ENCODE results near the gene SLC39A7. TPM values are rescaled to one million over a fixed set of nuclear protein-coding genes. Genes with fewer than 3 reads are reported as not detected.

Gene SLC39A7
- total and polyA plus RNA-seq, 2 of the 13 experiments (the other 11 are each of a cell fraction or from before 2014, with no cell fraction given) = 142 to 229 TPM

DNA sequence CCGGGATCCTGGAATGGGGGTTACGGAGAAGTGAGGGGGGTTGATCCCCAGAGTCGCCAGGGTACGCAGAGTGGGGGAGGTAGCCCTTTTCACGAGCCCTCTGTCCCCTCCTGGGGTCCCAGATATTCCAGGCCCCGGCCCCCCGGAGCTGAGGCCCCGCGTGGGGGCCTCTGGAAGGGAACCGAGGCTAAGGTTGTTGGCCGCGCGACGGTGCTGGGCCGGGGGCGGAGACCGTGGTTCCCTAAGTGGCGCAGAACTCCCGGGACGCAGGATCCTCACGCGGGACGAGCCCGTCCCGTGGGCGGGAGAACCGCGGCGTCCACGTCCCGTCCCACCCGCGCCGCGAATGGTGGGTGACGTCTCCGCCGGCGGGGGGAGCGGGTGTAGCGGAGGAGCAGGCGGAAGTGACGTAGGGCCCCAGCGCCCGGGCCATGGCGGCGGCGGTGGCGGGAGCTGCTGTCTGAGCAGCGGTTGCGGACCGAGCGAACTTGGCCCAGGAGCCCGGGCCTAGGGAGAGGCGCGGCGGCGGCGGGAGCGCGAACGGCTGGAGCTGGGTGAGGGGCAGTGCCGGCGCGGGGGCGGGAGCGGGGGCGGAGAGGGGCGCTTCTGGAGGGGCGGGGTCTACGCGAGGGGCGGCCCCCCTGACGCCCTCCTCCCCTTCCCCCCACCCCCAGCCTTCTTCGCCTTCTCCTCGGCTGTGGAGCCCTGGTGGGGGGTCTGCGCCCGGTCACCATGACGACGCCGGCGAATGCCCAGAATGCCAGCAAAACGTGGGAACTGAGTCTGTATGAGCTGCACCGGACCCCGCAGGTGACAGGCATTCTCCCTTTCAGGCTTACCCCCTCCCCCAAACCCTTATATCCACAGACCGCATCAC, 7.7 kb downstream of the SLC39A7 start, which contains the start of gene RING1 (continued):
- no peak for TF ChIP-seq SETDB1 (CRISPR knock-in tag; IDR thresholded peaks at IDR 0.05; ENCODE audit: borderline replicate concordance)
- TF ChIP-seq, protein P1, sequence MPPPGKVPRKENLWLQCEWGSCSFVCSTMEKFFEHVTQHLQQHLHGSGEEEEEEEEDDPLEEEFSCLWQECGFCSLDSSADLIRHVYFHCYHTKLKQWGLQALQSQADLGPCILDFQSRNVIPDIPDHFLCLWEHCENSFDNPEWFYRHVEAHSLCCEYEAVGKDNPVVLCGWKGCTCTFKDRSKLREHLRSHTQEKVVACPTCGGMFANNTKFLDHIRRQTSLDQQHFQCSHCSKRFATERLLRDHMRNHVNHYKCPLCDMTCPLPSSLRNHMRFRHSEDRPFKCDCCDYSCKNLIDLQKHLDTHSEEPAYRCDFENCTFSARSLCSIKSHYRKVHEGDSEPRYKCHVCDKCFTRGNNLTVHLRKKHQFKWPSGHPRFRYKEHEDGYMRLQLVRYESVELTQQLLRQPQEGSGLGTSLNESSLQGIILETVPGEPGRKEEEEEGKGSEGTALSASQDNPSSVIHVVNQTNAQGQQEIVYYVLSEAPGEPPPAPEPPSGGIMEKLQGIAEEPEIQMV (CRISPR knock-in tag; IDR thresholded peaks at IDR 0.05; ENCODE audit: low read depth) = peak; percentile 71; the same call in 1 of the 2 replicates
- TF ChIP-seq, protein P2, sequence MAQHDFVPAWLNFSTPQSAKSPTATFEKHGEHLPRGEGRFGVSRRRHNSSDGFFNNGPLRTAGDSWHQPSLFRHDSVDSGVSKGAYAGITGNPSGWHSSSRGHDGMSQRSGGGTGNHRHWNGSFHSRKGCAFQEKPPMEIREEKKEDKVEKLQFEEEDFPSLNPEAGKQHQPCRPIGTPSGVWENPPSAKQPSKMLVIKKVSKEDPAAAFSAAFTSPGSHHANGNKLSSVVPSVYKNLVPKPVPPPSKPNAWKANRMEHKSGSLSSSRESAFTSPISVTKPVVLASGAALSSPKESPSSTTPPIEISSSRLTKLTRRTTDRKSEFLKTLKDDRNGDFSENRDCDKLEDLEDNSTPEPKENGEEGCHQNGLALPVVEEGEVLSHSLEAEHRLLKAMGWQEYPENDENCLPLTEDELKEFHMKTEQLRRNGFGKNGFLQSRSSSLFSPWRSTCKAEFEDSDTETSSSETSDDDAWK (CRISPR knock-in tag; IDR thresholded peaks at IDR 0.05) = no peak
- TF ChIP-seq MXD4 (CRISPR knock-in tag; IDR thresholded peaks at IDR 0.05) = peak; percentile 34; the same call in 1 of the 2 replicates
- no peak for TF ChIP-seq ZNF530 (CRISPR knock-in tag; IDR thresholded peaks at IDR 0.05; ENCODE audit: low read depth)
- TF ChIP-seq NFKB2 (CRISPR knock-in tag; IDR thresholded peaks at IDR 0.05; ENCODE audit: borderline replicate concordance) = peak; percentile 65; the same call in 1 of the 2 replicates
- peak; percentile 91 for TF ChIP-seq KMT2B (CRISPR knock-in tag; IDR thresholded peaks at IDR 0.05)
- TF ChIP-seq, protein P3, sequence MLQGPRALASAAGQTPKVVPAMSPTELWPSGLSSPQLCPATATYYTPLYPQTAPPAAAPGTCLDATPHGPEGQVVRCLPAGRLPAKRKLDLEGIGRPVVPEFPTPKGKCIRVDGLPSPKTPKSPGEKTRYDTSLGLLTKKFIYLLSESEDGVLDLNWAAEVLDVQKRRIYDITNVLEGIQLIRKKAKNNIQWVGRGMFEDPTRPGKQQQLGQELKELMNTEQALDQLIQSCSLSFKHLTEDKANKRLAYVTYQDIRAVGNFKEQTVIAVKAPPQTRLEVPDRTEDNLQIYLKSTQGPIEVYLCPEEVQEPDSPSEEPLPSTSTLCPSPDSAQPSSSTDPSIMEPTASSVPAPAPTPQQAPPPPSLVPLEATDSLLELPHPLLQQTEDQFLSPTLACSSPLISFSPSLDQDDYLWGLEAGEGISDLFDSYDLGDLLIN (CRISPR knock-in tag; IDR thresholded peaks at IDR 0.05; ENCODE audit: borderline replicate concordance) = peak; percentile 63; the same call in 1 of the 2 replicates
- TF ChIP-seq KAT2B (IDR thresholded peaks at IDR 0.05; ENCODE audit: borderline replicate concordance, low read depth, low read length) = no peak
- peak; percentile 77 for TF ChIP-seq ZNF883 (CRISPR knock-in tag; IDR thresholded peaks at IDR 0.05; ENCODE audit: not compliant biosample characterization)
- TF ChIP-seq IRF2 (CRISPR knock-in tag; IDR thresholded peaks at IDR 0.05) = peak; percentile 81; the same call in 1 of the 2 replicates
- TF ChIP-seq ZMAT3 (CRISPR knock-in tag; conservative IDR thresholded peaks at IDR 0.05) = 0 out of 2 replicates have a peak, but pooled peaks have one; percentile 47
- TF ChIP-seq SP1 (IDR thresholded peaks at IDR 0.05) = no peak
- peak; percentile 64; the same call in 1 of the 2 replicates for TF ChIP-seq SP1 (CRISPR knock-in tag; IDR thresholded peaks at IDR 0.05)
- TF ChIP-seq, protein P4, sequence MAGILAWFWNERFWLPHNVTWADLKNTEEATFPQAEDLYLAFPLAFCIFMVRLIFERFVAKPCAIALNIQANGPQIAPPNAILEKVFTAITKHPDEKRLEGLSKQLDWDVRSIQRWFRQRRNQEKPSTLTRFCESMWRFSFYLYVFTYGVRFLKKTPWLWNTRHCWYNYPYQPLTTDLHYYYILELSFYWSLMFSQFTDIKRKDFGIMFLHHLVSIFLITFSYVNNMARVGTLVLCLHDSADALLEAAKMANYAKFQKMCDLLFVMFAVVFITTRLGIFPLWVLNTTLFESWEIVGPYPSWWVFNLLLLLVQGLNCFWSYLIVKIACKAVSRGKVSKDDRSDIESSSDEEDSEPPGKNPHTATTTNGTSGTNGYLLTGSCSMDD (CRISPR knock-in tag; IDR thresholded peaks at IDR 0.05) = no peak; the same call in 1 of the 2 replicates
- TF ChIP-seq BORCS8-MEF2B (CRISPR knock-in tag; IDR thresholded peaks at IDR 0.05) = 0 out of 2 replicates have a peak, but pooled peaks have one; percentile 79
- no peak for TF ChIP-seq ATRX (CRISPR knock-in tag; IDR thresholded peaks at IDR 0.05; ENCODE audit: borderline replicate concordance)
- peak; percentile 86; the same call in 1 of the 2 replicates for TF ChIP-seq YEATS4 (CRISPR knock-in tag; IDR thresholded peaks at IDR 0.05; ENCODE audit: borderline replicate concordance)
- peak; percentile 29; the same call in 1 of the 2 replicates for TF ChIP-seq ZMYM2 (CRISPR knock-in tag; IDR thresholded peaks at IDR 0.05)
- TF ChIP-seq, protein P5, sequence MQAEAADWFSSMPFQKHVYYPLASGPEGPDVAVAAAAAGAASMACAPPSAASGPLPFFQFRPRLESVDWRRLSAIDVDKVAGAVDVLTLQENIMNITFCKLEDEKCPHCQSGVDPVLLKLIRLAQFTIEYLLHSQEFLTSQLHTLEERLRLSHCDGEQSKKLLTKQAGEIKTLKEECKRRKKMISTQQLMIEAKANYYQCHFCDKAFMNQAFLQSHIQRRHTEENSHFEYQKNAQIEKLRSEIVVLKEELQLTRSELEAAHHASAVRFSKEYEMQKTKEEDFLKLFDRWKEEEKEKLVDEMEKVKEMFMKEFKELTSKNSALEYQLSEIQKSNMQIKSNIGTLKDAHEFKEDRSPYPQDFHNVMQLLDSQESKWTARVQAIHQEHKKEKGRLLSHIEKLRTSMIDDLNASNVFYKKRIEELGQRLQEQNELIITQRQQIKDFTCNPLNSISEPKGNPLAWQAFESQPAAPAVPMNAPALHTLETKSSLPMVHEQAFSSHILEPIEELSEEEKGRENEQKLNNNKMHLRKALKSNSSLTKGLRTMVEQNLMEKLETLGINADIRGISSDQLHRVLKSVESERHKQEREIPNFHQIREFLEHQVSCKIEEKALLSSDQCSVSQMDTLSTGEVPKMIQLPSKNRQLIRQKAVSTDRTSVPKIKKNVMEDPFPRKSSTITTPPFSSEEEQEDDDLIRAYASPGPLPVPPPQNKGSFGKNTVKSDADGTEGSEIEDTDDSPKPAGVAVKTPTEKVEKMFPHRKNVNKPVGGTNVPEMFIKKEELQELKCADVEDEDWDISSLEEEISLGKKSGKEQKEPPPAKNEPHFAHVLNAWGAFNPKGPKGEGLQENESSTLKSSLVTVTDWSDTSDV (CRISPR knock-in tag; IDR thresholded peaks at IDR 0.05) = no peak
- TF ChIP-seq SMAD3 (CRISPR knock-in tag; IDR thresholded peaks at IDR 0.05) = peak; percentile 34; the same call in 1 of the 2 replicates
